OCI-LY1 (cell line): ENCODE results near the gene ITPRID1.

Source experiments
- CTCF ChIP-seq: fragments of 200-600 bp; sonication (generic), shearing (Covaris generic); IDR thresholded peaks from 2 replicates; pipeline ENCODE4 v1.5.1; 2017; ENCODE audit warnings: mild to moderate bottlenecking, antibody characterized with exemption, low read length, moderate library complexity, mixed read lengths
- EZH2 ChIP-seq: fragments of 200-600 bp; sonication (generic), shearing (Covaris generic); IDR thresholded peaks from 2 replicates; pipeline ENCODE4 v1.8.0; 2017; ENCODE audit warnings: borderline replicate concordance, mixed run types, mild to moderate bottlenecking, antibody characterized with exemption, low read length, moderate library complexity, mixed read lengths

GRCh38 chr7:31648288-31648687 lies 134.4 kb downstream of the ITPRID1 start:
- TF ChIP-seq CTCF (peak; percentile 9; the same call in 1 of the 2 replicates), EZH2 (no peak)
